ENCODE data around the gene PNPLA8. TPM values are rescaled to one million over a fixed set of nuclear protein-coding genes. Genes with fewer than 3 reads are reported as not detected.

The PNPLA8 gene
- total RNA-seq, 3 donors from 2014 or later (not counting 1 experiment from before 2014, with no cell fraction given) = 68.6 to 80.2 (median 68.9) TPM

DNA sequence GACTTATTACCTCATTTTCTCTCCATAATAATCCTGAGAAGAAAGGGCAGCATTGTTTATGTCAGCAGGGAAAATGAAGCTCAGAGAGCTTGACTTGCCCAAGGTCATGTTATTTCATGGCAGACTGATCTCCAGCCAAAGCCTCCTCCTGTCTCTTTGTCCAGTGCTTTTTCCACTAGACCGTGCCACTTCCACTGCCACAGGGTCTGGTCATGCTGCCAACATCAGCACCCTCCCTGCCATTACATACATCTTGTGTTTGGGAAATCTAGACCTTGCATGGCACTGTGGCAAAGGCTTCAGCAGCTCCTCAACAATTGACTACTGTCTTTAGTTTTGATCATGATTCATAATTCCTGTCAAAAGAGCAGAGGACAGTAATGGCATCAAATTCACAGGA, 94.8 kb downstream of the PNPLA8 start:
- no peak overlapping the region for H3K27ac Mint-ChIP-seq
- intact Hi-C loops (cut with micrococcal nuclease) = no loop called here
- no peak overlapping the region for H3K27ac ChIP-seq (ENCODE audit: low read length)
- no peaks in the 10 kb centered on the region for H3K4me1 ChIP-seq (ENCODE audit: control insufficient read depth, insufficient read depth, low read length)
- H3K27me3 ChIP-seq (ENCODE audit: control insufficient read depth, insufficient read depth, low read length) = no peaks in the 10 kb centered on the region
- H3K9me3 Mint-ChIP-seq = peaks cover 0 to 2% of the 10 kb centered on the region in 2 donors
- H3K36me3 ChIP-seq (ENCODE audit: control insufficient read depth, insufficient read depth, low read length) = no peaks in the 10 kb centered on the region
- no peaks in the 10 kb centered on the region for H3K9me3 ChIP-seq (ENCODE audit: control insufficient read depth, insufficient read depth, low read length)
- H3K4me1 Mint-ChIP-seq = no peaks in the 10 kb centered on the region
- TF ChIP-seq, protein P1, sequence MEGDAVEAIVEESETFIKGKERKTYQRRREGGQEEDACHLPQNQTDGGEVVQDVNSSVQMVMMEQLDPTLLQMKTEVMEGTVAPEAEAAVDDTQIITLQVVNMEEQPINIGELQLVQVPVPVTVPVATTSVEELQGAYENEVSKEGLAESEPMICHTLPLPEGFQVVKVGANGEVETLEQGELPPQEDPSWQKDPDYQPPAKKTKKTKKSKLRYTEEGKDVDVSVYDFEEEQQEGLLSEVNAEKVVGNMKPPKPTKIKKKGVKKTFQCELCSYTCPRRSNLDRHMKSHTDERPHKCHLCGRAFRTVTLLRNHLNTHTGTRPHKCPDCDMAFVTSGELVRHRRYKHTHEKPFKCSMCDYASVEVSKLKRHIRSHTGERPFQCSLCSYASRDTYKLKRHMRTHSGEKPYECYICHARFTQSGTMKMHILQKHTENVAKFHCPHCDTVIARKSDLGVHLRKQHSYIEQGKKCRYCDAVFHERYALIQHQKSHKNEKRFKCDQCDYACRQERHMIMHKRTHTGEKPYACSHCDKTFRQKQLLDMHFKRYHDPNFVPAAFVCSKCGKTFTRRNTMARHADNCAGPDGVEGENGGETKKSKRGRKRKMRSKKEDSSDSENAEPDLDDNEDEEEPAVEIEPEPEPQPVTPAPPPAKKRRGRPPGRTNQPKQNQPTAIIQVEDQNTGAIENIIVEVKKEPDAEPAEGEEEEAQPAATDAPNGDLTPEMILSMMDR (IDR thresholded peaks at IDR 0.05) = no peak
- H3K36me3 Mint-ChIP-seq = no peaks in the 10 kb centered on the region
- 89% methylated on average over 1 of the region's 1 CpG for WGBS (ENCODE audit: insufficient coverage)
- no peak overlapping the region for H3K4me3 ChIP-seq (ENCODE audit: low read length)
- DNase-seq = no peak
- ATAC-seq = no peak
- peaks cover 18 to 22% of the 10 kb centered on the region in 2 donors for H3K27me3 Mint-ChIP-seq (ENCODE audit: low read depth in 2 of 2)
- H3K4me3 Mint-ChIP-seq = no peak overlapping the region

DNA sequence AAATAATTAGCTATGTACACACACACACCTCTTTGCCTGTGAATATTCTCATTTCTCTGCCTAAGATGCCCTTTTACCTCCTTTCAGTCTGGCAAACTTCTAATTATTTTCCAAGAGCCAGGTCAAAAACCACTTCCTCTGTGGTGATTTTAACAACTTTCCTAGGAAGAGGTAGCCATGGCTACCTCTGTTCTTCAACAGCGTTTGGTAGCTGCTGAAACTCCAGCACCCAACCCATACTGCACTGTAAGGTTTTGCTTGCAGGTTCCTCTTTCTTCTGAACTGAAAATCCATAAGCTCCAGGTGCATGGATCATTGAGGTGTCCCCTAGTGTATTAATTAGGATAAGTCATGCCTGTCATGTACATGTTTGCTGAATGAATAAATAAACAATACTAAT, 95.3 kb downstream of the PNPLA8 start:
- Histone ChIP-seq H3K9me3 (ENCODE audit: control insufficient read depth, insufficient read depth, low read length) (no peaks in the 10 kb centered on the region), H3K4me3 (ENCODE audit: low read length) (no peak overlapping the region), H3K27me3 (ENCODE audit: control insufficient read depth, insufficient read depth, low read length) (no peaks in the 10 kb centered on the region), H3K4me1 (ENCODE audit: control insufficient read depth, insufficient read depth, low read length) (no peaks in the 10 kb centered on the region), H3K36me3 (ENCODE audit: control insufficient read depth, insufficient read depth, low read length) (no peaks in the 10 kb centered on the region), H3K27ac (ENCODE audit: low read length) (no peak overlapping the region)
- Mint-ChIP-seq H3K36me3 (no peaks in the 10 kb centered on the region), H3K9me3 (peaks cover 0 to 2% of the 10 kb centered on the region in 2 donors), H3K27me3 (ENCODE audit: low read depth in 2 of 2) (peaks cover 18 to 22% of the 10 kb centered on the region in 2 donors), H3K27ac (no peak overlapping the region), H3K4me3 (no peak overlapping the region), H3K4me1 (no peaks in the 10 kb centered on the region)
- ATAC-seq = no peak
- intact Hi-C loops (cut with micrococcal nuclease) = no loop called here
- WGBS (ENCODE audit: insufficient coverage) = 0% methylated on average over 1 of the region's 1 CpG
- DNase-seq = no peak
- TF ChIP-seq, protein P1 (IDR thresholded peaks at IDR 0.05) = no peak

DNA sequence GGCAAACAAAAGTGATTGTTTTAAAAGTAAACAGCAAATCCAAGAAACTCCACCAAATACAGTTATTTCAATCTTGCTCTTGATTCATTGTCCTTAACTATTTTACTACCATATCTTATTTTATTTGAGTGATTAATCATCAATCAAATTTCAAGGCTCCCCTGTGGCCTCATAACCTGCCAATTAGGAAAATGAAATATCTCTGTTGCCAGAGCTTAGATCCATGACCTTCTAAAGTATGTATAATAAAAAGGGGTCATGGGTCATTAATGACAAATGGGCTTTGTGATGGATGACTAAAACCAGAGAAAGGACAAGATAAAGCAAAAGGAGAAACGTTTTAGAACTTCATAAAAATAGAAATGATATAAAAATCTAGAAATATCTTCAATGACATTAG, 98.2 kb downstream of the PNPLA8 start:
- intact Hi-C loops (cut with micrococcal nuclease) = no loop called here
- Mint-ChIP-seq H3K36me3 (no peaks in the 10 kb centered on the region), H3K9me3 (peaks cover 0 to 3% of the 10 kb centered on the region in 2 donors), H3K27ac (no peak overlapping the region), H3K27me3 (ENCODE audit: low read depth in 2 of 2) (peaks cover 17 to 18% of the 10 kb centered on the region in 2 donors), H3K4me3 (no peak overlapping the region), H3K4me1 (no peaks in the 10 kb centered on the region)
- no peaks in the 10 kb centered on the region for H3K27me3 ChIP-seq (ENCODE audit: control insufficient read depth, insufficient read depth, low read length)
- no peaks in the 10 kb centered on the region for H3K9me3 ChIP-seq (ENCODE audit: control insufficient read depth, insufficient read depth, low read length)
- TF ChIP-seq, protein P1 (IDR thresholded peaks at IDR 0.05) = no peak
- no CpG with 5 or more reads among the region's 1 CpG for whole genome bisulfite sequencing (ENCODE audit: insufficient coverage)
- ATAC-seq (no peak), DNase-seq (no peak)
- H3K36me3 ChIP-seq (ENCODE audit: control insufficient read depth, insufficient read depth, low read length) = no peaks in the 10 kb centered on the region
- H3K27ac ChIP-seq (ENCODE audit: low read length) = no peak overlapping the region
- no peak overlapping the region for H3K4me3 ChIP-seq (ENCODE audit: low read length)
- H3K4me1 ChIP-seq (ENCODE audit: control insufficient read depth, insufficient read depth, low read length) = no peaks in the 10 kb centered on the region

DNA sequence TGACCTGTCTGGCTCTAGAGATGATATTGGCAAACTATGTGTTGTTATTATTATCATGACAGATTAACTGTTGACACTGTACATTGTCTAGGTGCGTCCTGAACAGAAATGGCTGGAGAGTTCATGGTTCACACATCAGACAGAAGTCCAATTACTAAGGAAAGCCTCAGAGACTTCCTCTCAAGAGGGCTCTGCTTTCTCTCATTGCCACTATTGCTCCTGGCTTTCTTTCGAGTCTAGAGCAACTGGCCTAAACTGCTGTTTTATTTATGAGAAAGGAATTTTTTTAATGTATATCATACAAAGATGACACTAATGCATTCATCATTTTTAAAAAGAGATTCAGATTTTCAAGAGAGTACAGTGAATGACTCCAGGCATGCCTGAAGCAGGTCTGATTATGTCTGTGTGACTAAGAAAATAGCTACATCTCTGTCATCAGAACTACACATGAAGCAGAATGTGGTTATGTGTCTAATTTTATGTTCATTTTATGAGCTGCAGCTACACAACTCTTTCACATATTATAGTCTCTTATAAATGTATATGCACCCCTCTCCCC, 100.1 kb downstream of the PNPLA8 start:
- Histone ChIP-seq H3K9me3 (ENCODE audit: control insufficient read depth, insufficient read depth, low read length) (no peaks in the 10 kb centered on the region), H3K36me3 (ENCODE audit: control insufficient read depth, insufficient read depth, low read length) (no peaks in the 10 kb centered on the region), H3K27ac (ENCODE audit: low read length) (no peak overlapping the region), H3K27me3 (ENCODE audit: control insufficient read depth, insufficient read depth, low read length) (peaks cover 6% of the 10 kb centered on the region), H3K4me3 (ENCODE audit: low read length) (no peak overlapping the region), H3K4me1 (ENCODE audit: control insufficient read depth, insufficient read depth, low read length) (no peaks in the 10 kb centered on the region)
- Mint-ChIP-seq H3K4me3 (no peak overlapping the region), H3K9me3 (peaks cover 0 to 3% of the 10 kb centered on the region in 2 donors), H3K27ac (no peak overlapping the region), H3K36me3 (no peaks in the 10 kb centered on the region), H3K4me1 (no peaks in the 10 kb centered on the region), H3K27me3 (ENCODE audit: low read depth in 2 of 2) (peaks cover 21 to 31% of the 10 kb centered on the region in 2 donors)
- TF ChIP-seq, protein P1 (IDR thresholded peaks at IDR 0.05) = no peak
- ATAC-seq (no peak), DNase-seq (no peak)
- intact Hi-C loops (cut with micrococcal nuclease) = no loop called here
- 95% methylated on average over 1 of the region's 2 CpGs for WGBS (ENCODE audit: insufficient coverage)
